HG03196 (cell line): ENCODE results near the gene CSAG1.
"Not testable (repeated sequence)": the region's sequence is repeated elsewhere in the genome, so short reads cannot be mapped to it uniquely, and the experiment has no call there.

Experiments
- ATAC-seq: cut with Tn5 transposase; IDR thresholded peaks from one replicate; pipeline ENCODE4 v1.9.1; 2021; ENCODE audit not compliant: unreplicated experiment

The CSAG1 gene, protein sequence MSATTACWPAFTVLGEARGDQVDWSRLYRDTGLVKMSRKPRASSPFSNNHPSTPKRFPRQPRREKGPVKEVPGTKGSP

GRCh38 chrX:152733261-152733975, at the start of gene CSAG1, which contains the start of gene MAGEA12:
TSS of gene CSAG1 (minus strand) at chrX:152733721. CDS start at chrX:152732460, 1,261 bp downstream.
TSS of gene MAGEA12 (plus strand) at chrX:152733757. CDS start at chrX:152736162, 2,405 bp downstream.
- no peak for ATAC-seq

DNA sequence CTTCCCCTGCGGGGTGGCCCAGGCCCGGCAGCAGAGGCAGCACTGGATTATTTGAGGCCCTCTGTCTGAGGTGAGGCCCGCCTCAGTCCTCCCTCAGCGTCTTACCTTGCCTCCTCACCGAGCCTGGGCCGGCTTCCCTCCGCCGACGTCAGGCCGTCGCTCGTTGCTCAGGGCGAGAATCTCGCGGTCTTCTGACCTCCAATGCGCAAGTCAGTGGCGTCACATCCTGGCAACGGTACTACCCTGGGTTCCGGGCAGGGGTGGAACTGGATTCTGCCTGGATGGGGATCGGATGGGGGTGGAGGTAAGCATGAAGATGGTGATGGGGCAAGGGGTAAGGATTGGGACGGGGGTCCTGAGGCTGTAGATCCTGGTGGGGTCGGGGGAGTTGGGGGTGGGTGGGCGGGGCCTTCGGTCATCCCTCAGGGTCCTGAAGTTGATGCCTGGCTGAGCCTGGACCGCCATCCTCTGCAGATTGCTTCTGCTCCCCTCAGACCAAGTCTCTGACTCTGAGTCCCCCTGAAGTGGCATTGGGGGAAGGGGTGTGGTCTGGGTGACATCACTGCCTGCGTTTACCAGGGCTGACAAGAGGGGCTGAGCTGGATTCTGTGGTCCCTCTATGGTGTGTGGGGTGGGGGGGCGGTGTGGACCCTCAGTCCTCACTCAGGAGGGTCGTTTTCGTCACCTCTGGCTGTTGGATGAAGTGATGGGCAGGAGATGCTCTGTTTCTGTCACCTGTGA, 36.2 kb upstream of the CSAG1 start, which contains the start of gene MAGEA6:
Gene MAGEA6, minus strand, starts transcription at position 141 of the 741 bp plus-strand sequence. CDS start 2,039 bp downstream, outside the sequence.
- ATAC-seq, result not testable (repeated sequence)

DNA sequence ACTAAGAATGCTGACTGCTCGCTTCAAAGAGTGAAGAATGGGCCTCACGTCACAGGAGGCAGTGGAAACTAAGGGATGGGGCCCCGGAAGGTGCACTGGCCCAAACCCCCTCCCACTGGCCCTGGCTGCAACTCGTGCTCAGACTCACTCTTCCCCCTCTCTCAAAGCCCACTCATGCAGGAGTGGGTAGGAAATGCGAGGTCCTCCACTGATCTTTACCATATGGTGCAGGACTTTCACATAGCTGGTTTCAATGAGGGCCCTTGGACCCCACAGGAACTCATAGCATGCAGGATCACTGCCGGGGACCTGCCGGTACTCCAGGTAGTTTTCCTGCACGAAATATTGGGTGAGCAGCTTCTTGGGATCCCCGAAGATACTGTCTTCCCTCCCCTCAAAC, 33.0 kb upstream of the CSAG1 start:
- not testable (repeated sequence) for ATAC-seq

DNA sequence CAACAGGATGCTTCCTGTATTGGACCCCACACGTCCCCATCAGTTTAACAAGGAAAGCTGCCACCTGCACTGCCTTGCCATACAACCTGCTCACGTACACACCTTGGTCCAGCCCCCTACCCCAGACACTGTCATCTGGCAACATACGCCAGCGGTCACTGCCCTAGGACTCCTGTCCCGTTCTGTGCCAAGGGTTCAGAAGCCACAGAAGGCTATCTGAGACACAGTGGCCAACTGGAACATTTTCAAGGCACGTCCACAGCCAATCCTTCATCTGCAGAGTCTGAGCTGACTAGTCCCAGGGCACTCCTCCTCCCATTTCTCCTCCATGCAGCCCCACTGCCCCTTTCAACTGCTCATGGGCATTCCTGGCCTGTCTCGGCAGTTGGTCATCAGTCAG, 28.1 kb upstream of the CSAG1 start:
- not testable (repeated sequence) for ATAC-seq

DNA sequence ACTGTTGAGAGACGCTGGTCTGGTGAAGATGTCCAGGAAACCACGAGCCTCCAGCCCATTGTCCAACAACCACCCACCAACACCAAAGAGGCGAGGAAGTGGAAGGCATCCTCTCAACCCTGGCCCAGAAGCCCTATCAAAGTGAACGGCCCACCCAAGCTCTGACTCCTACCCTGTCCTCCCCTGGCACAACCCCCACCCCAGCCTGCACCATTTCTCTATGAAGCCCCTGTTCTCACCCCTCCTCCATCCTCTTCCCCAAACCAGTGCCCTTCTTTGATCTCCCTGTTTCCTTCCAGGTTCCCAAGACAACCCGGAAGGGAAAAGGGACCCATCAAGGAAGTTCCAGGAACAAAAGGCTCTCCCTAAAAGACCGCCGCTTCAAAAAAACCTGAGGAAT, 26.0 kb upstream of the CSAG1 start:
- ATAC-seq, result not testable (repeated sequence)

- ATAC-seq, result not testable (repeated sequence)
Observed at GRCh38 chrX:152758918-152759317, 25.4 kb upstream of the CSAG1 start, which contains the start of gene CSAG3. TSS of gene CSAG3 (plus strand) at chrX:152759218.

DNA sequence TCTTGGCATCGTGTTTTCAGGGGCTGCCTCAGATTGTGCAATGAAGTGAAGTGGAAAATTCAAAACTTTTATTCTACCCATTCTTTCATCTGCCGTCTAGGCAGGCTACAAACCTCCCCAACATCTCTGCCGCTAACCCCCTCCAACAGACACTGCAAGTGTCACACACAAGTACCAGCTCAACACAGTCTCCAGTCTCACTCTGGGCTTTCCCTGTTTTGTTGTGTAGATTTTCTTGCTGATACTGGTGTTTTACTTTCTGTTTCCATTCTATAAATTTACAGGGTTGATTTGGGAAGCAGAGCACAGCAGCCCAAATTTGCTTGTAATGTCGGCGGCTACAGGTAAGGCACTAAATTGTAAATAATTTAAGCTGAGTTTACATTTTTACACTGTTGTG, 21.4 kb upstream of the CSAG1 start:
- not testable (repeated sequence) for ATAC-seq

DNA sequence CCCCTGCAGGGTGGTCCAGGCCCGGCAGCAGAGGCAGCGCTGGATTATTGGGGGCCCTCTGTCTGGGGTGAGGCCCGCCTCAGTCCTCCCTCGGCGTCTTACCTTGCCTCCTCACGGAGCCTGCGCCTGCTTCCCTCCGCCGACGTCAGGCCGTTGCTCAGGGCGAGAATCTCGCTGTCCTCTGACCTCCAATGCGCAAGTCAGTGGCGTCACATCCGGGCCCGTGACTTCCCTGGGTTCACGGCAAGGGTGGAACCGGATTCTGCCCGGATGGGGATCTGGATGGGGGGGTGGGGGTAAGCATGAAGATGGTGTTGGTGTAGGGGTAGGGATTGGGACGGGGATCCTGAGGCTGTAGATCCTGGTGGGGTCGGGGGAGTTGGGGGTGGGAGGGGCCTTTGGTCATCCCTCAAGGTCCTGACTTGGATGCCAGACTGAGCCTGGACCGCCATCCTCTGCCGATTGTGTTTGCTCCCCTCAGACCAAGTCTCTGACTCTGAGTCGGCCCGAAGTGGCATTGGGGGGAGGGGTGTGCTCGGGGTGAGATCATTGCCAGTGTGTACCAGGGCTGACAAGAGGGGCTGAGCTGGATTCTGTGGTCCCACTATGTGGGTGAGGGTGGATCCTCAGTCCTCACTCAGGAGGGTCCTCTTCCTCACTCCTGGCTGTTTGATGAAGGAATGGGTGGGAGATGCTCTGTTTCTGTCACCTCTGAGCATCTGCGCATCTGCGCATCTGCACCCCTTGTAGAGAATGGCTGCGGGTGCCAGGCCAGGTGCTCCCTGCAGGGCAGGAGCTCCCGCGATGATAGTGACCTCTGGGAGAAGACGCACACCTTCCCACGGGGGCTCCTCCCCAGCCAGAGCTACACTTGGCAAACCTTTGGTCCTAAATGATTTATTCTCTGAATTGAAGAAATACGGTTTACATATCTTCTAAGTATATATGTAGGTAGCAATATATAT, 20.4 kb upstream of the CSAG1 start, which contains the start of gene MAGEA2:
Gene MAGEA2, minus strand, starts transcription at position 157 of the 965 bp plus-strand sequence. CDS start 2,479 bp downstream, outside the sequence.
- not testable (repeated sequence) for ATAC-seq

- ATAC-seq, result no peak
Observed at GRCh38 chrX:152738560-152738959, 5.0 kb upstream of the CSAG1 start.

GRCh38 chrX:152736528-152736927, 3.0 kb upstream of the CSAG1 start:
- not testable (repeated sequence) for ATAC-seq

- no peak for ATAC-seq
Observed at GRCh38 chrX:152735860-152736511, 2.5 kb upstream of the CSAG1 start.

DNA sequence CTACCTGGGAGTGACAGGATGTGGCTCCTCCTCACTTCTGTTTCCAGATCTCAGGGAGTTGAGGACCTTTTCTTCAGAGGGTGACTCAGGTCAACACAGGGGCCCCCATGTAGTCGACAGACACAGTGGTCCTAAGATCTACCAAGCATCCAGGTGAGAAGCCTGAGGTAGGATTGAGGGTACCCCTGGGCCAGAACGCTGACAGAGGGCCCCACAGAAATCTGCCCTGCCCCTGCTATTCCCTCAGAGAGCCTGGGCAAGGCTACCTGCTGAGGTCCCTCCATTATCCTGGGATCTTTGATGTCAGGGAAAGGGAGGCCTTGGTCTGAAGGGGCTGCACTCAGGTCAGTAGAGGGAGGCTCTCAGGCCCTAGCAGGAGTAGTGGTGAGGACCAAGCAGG, 1.6 kb upstream of the CSAG1 start:
- ATAC-seq, result no peak

- ATAC-seq, result not testable (repeated sequence)
Observed at GRCh38 chrX:152734143-152734858, 780 bp upstream of the CSAG1 start.

GRCh38 chrX:152725409-152725808, 8.1 kb downstream of the CSAG1 start:
- ATAC-seq, result no peak

DNA sequence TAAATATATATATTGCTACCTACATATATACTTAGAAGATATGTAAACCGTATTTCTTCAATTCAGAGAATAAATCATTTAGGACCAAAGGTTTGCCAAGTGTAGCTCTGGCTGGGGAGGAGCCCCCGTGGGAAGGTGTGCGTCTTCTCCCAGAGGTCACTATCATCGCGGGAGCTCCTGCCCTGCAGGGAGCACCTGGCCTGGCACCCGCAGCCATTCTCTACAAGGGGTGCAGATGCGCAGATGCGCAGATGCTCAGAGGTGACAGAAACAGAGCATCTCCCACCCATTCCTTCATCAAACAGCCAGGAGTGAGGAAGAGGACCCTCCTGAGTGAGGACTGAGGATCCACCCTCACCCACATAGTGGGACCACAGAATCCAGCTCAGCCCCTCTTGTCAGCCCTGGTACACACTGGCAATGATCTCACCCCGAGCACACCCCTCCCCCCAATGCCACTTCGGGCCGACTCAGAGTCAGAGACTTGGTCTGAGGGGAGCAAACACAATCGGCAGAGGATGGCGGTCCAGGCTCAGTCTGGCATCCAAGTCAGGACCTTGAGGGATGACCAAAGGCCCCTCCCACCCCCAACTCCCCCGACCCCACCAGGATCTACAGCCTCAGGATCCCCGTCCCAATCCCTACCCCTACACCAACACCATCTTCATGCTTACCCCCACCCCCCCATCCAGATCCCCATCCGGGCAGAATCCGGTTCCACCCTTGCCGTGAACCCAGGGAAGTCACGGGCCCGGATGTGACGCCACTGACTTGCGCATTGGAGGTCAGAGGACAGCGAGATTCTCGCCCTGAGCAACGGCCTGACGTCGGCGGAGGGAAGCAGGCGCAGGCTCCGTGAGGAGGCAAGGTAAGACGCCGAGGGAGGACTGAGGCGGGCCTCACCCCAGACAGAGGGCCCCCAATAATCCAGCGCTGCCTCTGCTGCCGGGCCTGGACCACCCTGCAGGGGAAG, 19.4 kb downstream of the CSAG1 start, which contains the start of gene MAGEA2B:
Gene MAGEA2B, plus strand, starts transcription at position 814 of the 973 bp plus-strand sequence. CDS start 2,479 bp downstream, outside the sequence.
- not testable (repeated sequence) for ATAC-seq

- not testable (repeated sequence) for ATAC-seq
Observed at GRCh38 chrX:152713195-152713594, 20.3 kb downstream of the CSAG1 start.

DNA sequence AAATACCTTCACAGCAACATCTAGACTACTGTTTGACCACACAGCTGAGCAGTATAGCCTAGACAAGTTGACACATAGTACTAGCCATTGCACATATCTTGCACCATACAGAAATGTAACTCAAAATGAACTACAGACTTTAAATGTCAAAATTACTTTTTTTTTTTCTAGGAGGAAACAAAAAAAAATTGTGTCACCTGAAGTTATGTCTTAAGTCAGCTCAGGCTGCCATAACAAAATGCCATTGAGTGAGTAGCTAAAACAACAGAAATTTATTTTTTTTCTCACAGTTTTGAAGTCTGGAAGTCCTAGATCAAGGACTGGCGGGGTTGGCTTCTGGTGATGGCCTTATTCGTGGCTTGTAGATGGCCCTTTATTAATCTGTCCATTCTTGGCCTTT, 24.3 kb downstream of the CSAG1 start, which contains the start of gene CSAG2:
Gene CSAG2, minus strand, starts transcription at position 101 of the 400 bp plus-strand sequence. CDS start 161 bp downstream, outside the sequence.
- not testable (repeated sequence) for ATAC-seq

DNA sequence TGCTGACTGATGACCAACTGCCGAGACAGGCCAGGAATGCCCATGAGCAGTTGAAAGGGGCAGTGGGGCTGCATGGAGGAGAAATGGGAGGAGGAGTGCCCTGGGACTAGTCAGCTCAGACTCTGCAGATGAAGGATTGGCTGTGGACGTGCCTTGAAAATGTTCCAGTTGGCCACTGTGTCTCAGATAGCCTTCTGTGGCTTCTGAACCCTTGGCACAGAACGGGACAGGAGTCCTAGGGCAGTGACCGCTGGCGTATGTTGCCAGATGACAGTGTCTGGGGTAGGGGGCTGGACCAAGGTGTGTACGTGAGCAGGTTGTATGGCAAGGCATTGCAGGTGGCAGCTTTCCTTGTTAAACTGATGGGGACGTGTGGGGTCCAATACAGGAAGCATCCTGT, 27.0 kb downstream of the CSAG1 start:
- ATAC-seq, result not testable (repeated sequence)
